ENCODE data around the gene B3GNT5.

The B3GNT5 gene

DNA sequence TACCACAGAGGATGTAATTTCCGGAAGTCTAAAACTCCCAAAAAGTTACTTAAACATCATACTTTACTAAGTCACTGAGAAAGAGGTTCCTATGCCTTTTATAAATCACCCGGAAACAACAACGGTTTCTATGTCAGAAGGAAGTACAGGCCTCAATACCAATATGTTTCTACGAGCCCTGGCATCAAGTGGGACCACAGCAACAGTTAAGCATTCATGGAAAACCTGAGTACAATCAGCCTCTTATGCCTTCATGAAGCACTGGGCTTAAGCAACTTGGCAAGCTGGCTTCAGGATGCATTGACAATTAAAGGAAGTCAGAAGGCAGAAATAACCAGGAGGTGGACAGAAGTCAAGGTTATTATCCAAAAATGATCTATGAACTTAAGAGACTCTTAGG is 19.1 kb upstream of the B3GNT5 start:
- DNase-seq: no peak

DNA sequence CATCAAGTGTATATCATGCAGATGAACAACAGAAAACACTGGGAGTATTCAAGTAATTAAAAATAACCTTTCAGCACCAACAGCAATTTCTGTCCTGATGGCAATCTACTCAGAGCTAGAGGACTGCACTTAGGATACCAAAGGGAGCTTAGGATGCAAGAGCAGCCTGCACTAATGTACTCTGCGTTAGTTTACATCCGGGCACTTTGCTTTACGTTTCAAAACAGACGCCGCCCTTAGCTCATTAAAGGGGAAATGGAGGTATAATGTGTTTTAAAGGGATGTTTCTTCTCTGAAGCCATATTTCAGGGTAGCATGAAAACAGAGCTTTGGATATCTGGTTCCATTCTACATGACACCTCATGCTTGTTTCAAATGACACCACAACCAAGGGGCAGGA is 14.0 kb upstream of the B3GNT5 start:
- DNase-seq: no peak

- DNase-seq: no peak
Measured at GRCh38 chr3:183242431-183242830, 10.6 kb upstream of the B3GNT5 start.

DNA sequence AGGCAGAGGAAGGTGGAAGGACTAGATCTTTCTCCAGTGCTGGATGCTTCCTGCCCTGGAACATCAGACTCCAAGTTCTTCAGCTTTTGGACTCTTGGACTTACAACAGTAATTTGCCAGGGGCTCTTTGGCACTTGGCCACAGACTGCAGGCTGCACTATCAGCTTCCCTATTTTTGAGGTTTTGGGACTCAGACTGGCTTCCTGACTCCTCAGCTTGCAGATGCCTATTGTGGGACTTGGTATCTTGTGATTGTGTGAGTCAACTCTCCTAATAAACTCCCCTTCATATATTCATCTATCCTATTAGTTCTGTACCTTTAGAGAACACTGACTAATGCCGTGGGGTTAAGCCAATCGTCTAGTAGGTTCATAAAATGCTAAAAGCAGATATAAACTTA is 8.8 kb upstream of the B3GNT5 start:
- DNase-seq: peak; percentile 80

- no peak for DNase-seq
Measured at GRCh38 chr3:183244981-183245476, 8.0 kb upstream of the B3GNT5 start.

DNA sequence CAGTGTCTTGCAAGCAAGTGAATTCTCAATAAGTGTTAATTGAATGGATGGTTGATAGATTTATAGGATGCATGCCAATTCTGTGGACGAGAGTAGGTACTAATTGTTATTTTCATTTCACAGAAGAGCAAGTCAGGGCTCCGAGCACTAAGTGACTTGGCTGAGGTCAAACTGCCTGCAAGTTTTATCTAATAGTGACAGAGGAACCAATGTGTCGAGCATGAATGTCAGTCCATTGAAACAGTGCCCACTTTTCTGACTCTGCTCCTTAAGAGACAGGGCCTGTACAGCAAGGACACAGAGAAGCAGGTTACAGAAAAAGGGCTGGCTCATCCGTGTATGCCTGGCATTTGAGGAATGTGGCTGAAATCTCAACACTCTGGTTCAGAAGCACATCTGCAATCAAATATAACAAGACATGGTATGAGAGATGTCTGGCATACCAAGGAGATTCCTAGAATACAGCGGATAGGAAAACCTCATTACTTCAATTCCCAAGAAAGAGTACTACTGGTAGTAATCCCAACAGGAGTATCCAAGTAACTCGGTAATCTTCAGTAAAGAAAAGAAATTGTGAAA is 6.0 kb upstream of the B3GNT5 start:
- no peak for DNase-seq

- peak; percentile 29 for DNase-seq
Measured at GRCh38 chr3:183249006-183249718, 3.9 kb upstream of the B3GNT5 start.

DNA sequence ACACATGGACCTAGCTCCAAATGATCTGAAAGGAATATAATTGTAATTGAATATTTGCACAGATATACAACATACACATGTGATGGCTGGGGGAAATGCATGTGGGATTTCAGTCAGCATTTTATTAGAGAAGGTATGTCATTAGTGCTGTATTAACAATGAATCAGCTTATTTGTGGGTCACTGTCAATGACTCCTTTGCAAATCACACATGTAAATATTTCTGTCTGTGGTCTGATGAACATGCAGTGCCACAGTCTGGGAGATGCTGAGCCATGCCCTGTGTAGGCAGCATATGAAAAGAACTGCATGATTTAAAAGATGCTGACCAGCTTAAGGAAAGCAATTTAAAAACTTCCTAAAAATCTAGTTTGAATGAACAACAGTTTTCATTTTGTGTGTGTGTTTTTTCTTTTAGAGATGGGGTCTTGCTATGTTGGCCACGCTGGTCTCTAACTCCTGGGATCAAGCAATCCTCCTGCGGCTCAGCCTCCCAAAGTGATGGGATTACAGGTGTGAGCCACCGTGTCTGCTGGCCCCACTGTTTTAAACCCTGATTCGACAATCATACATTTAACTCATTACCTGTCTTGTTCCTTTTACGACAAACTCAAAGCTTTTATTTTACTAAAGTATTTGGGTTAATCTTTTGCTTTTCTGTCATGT is 803 bp upstream of the B3GNT5 start:
- DNase-seq: no peak

DNA sequence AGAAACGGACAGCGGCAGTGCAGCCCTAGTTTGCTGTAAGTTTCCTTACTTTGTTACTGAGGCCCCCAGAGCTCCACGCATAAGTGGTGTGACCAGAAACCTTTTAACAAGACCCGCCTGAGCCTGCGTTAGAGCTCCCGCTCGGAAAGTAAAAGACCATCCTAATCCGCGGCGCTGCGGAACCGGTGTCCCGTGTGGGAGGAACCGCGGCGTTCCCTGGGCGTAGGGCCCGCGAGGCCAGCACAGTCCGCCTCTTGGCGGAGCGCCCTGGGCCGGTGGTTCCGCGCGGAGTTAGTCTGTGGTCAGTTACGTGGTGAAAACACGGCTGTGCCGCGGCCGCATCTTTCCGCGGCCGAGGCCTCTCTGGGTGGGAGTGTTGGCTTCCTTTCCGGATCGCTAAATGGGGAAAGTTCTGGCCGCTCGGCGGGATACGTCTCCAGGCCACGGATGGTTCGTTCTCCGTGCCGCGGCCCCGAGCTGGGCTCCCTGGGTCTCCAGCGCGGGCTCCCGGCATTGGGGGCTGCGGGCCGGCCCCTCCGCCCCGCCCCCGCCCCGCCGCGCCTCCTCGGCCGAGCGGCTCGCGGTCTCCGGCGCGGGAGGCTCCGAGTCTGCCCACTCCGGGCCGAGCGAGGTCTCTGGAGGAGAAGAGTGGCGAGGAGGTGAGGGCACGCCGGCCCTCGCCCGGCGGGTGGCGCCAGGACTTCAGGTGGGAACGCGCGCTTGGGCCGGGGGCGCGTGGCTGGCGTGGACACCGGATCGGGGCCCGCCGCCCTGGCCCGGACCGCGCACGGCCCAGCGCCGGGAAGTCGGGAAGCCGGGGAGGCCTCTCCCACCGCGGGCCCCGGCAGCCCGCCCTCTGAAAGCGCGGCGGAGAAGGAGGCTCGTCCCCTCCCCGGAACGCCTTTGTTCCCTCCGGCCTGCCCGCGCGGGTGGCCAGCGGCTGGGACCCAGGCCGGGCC is 754 bp downstream of the B3GNT5 start:
- peak; percentile 27 for DNase-seq

- DNase-seq: peak; percentile 38
Measured at GRCh38 chr3:183254487-183255347, 1.7 kb downstream of the B3GNT5 start.

- no peak for DNase-seq
Measured at GRCh38 chr3:183255348-183255730, 2.3 kb downstream of the B3GNT5 start.

DNA sequence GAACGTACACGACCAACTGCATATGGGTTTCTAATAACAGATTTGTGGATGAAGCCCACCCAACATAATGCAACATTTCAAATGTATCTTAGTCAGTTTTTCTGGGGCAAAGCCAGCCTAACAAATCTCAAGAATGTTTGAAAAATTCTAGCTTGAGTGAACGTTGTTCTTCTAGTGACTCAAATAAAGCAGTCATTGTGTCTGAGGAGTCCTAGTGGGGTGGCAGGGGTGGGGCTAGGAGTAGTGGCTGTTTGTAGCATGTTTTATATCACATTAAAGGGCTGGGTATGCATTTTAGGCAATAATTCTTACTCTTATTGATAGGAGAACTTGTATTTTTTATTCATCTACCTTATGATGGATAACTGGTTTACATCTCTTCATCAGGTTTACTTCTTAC is 6.0 kb downstream of the B3GNT5 start:
- no peak for DNase-seq

DNA sequence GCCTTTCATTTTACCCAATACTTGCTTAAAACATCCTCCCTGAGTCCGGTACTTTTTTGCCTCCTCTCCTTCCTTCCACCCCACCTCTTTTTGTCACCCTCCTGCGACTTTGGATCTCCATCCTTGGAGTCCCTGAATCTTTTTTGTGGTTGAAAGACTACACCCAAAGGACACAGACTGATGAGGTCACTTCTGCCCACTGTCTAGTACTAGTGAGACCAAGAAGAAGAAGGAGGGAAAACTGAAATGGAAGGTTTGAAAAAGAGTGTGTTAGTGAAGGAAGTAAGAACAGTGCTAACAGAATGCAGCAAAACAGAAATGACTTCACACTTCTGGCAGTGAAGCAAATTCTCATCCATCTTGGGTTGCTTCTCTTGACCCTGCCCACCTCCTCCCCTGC is 6.6 kb downstream of the B3GNT5 start:
- DNase-seq: no peak

GRCh38 chr3:183260167-183260904 is 7.3 kb downstream of the B3GNT5 start:
- peak; percentile 51 for DNase-seq

GRCh38 chr3:183261151-183261724 is 8.2 kb downstream of the B3GNT5 start:
- DNase-seq: no peak

- no peak for DNase-seq
Measured at GRCh38 chr3:183262875-183263378, 9.9 kb downstream of the B3GNT5 start.

GRCh38 chr3:183264268-183264667 is 11.2 kb downstream of the B3GNT5 start:
- DNase-seq: no peak

GRCh38 chr3:183265157-183265642 is 12.1 kb downstream of the B3GNT5 start:
- no peak for DNase-seq

- DNase-seq: no peak
Measured at GRCh38 chr3:183265834-183266417, 12.9 kb downstream of the B3GNT5 start.

DNA sequence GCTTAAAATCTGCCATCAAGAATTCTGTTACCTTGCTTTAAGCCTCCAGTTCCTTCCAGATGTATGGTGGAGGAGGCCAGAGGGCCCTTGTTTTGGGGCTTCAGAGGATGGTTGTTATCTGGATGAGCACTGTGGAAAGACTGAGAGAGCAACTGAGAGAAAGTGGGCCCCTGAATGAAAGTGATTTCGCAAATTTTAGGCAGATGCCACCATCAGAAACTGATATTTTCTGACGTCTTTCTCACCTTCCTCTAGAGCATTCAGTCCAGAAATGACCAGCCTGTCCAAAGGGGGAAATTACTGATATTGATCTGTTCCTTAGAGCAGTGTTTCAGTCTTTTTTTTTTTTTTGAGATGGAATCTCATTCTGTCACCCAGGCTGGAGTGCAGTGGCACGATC is 13.4 kb downstream of the B3GNT5 start:
- no peak for DNase-seq

Measured in GDM1 (cell line).